ENCODE measurements around the gene LST1. TPM values are rescaled to one million over a fixed set of nuclear protein-coding genes. Genes with fewer than 3 reads are reported as not detected.
A peak's percentile ranks its signal among the peaks of the same experiment; 100 is the strongest.

LST1 gene
- total RNA-seq, 1 experiment from 2014 or later: 0.66 TPM

DNA sequence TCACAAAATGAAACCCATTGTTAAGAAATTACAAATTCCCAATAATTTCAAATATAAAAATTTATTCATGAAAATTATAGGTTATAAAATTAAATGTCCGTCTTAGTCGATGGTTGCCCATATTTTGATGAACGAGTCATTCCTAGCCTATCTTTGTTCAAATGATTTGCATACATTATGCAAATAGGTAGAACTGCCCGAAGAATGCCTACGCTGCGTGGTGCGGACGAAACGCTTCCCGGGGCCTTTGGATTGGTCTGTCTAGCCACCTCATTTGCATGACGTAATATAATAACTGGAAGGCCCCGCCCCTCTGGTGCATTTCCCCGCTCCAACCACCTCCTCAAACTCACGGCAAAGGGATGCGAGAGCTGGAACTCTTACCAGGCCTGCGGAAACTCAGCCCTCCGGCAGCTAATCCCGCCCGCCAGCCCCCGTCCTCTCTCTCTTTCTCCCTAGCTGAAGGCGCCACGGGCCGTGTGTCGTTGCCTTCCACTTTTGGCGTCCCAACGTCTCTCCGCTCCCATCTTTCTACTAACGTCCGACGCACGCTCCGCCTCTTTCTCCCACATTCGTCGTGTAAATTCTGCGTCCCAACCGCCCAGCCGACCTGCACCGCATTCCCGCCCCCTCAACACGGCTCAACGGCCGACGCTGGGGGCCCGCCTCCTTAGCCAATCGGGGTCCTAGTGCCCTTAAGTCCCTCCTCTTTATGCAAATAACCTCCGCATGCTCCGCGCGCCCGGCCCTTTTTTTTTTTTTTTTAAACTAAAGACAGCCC is 33.9 kb downstream of the LST1 start (continued):
- 0 out of 2 replicates have a peak, but pooled peaks have one; percentile 10 for TF ChIP-seq NFE2L1 (CRISPR knock-in tag; IDR thresholded peaks at IDR 0.05)
- TF ChIP-seq SMAD4 (CRISPR knock-in tag; IDR thresholded peaks at IDR 0.05): no peak

DNA sequence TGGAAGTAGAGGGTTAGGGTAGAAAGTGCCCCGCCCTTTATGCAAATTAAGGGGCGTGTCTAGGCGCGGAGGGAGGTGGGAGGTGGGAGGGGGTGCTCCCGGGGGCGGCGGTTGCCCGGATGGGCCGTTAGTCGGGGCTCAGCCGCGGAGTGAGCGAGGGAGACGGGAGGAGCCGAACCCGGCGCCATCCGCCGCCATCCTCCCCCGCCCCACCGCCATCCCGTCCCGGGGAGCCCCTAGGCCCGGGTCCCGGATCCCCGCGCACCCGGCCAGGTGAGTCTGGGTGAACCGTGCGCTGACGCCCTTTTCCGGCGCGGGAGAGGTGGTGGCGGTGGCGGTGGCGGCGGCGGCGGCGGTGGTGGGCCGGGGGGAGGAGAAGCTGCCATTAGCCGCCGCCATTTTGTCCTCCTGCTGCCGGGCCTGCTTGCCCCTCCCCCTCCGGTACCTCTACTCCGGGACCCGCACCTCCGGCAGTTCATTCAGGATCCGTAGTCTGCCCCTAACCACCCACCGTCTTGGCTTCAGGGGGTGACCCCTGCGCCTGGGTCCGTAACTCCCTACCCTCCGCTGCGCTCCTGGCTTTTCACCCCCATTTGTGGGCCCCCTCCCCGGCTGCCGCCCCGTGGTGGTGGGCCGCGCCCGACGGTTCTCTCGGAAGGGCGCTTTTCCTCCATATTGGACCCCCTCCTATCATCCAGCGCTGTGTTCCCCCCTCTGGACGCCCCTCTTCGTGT is 34.7 kb downstream of the LST1 start, which contains the start of gene PRRC2A:
TSS of gene PRRC2A (plus strand) at position 130 of the 734 bp plus-strand sequence. CDS start 2,075 bp downstream, outside the sequence.
- H3K4me1 Mint-ChIP-seq: peaks cover 23% of the 10 kb centered on the region
- peak; percentile 78 for DNase-seq (ENCODE audit: low spot score)
- CTCF ChIA-PET: interaction anchor here (0.6 to 1.7 kb wide), 4 partner anchors 23 to 186 kb away, joined by 3 to 10 read pairs (median 4); no protein-coding TSS in a partner anchor
- peak within 1 kb of the TSS; percentile 92 for H3K4me3 Mint-ChIP-seq
- ATAC-seq: peak; percentile 34
- POLR2A ChIA-PET: interaction anchor here (1.0 kb wide), 1 partner anchor 80 kb away, joined by 5 read pairs; the partner anchor contains the start of gene DDX39B
- H3K9me3 Mint-ChIP-seq: no peaks in the 10 kb centered on the region
- H3K27ac Mint-ChIP-seq: peak within 1 kb of the TSS; percentile 100
- H3K27me3 Mint-ChIP-seq (ENCODE audit: low read depth): no peaks in the 10 kb centered on the region; the same call in 1 of the 2 replicates
- peaks cover 45% of the 10 kb centered on the region for H3K36me3 Mint-ChIP-seq
- TF ChIP-seq KAT7 (CRISPR knock-in tag; IDR thresholded peaks at IDR 0.05; ENCODE audit: borderline replicate concordance) (peak; percentile 93; the same call in 1 of the 2 replicates), ATF1 (CRISPR knock-in tag; IDR thresholded peaks at IDR 0.05) (no peak), FOXK1 (CRISPR knock-in tag; IDR thresholded peaks at IDR 0.05) (0 out of 2 replicates have a peak, but pooled peaks have one; percentile 22), TEAD4 (CRISPR knock-in tag; IDR thresholded peaks at IDR 0.05) (no peak), CBFB (CRISPR knock-in tag; IDR thresholded peaks at IDR 0.05; ENCODE audit: low read depth) (no peak), FOXJ3 (CRISPR knock-in tag; IDR thresholded peaks at IDR 0.05; ENCODE audit: borderline replicate concordance) (no peak), NFATC4 (CRISPR knock-in tag; IDR thresholded peaks at IDR 0.05) (no peak)
- TF ChIP-seq, protein P1, sequence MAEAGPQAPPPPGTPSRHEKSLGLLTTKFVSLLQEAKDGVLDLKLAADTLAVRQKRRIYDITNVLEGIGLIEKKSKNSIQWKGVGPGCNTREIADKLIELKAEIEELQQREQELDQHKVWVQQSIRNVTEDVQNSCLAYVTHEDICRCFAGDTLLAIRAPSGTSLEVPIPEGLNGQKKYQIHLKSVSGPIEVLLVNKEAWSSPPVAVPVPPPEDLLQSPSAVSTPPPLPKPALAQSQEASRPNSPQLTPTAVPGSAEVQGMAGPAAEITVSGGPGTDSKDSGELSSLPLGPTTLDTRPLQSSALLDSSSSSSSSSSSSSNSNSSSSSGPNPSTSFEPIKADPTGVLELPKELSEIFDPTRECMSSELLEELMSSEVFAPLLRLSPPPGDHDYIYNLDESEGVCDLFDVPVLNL (CRISPR knock-in tag; IDR thresholded peaks at IDR 0.05; ENCODE audit: borderline replicate concordance, low read depth): peak; percentile 35; the same call in 1 of the 2 replicates
- TF ChIP-seq, protein P2, sequence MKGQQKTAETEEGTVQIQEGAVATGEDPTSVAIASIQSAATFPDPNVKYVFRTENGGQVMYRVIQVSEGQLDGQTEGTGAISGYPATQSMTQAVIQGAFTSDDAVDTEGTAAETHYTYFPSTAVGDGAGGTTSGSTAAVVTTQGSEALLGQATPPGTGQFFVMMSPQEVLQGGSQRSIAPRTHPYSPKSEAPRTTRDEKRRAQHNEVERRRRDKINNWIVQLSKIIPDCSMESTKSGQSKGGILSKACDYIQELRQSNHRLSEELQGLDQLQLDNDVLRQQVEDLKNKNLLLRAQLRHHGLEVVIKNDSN (CRISPR knock-in tag; IDR thresholded peaks at IDR 0.05): peak; percentile 32; the same call in 1 of the 2 replicates
- TF ChIP-seq, protein P3, sequence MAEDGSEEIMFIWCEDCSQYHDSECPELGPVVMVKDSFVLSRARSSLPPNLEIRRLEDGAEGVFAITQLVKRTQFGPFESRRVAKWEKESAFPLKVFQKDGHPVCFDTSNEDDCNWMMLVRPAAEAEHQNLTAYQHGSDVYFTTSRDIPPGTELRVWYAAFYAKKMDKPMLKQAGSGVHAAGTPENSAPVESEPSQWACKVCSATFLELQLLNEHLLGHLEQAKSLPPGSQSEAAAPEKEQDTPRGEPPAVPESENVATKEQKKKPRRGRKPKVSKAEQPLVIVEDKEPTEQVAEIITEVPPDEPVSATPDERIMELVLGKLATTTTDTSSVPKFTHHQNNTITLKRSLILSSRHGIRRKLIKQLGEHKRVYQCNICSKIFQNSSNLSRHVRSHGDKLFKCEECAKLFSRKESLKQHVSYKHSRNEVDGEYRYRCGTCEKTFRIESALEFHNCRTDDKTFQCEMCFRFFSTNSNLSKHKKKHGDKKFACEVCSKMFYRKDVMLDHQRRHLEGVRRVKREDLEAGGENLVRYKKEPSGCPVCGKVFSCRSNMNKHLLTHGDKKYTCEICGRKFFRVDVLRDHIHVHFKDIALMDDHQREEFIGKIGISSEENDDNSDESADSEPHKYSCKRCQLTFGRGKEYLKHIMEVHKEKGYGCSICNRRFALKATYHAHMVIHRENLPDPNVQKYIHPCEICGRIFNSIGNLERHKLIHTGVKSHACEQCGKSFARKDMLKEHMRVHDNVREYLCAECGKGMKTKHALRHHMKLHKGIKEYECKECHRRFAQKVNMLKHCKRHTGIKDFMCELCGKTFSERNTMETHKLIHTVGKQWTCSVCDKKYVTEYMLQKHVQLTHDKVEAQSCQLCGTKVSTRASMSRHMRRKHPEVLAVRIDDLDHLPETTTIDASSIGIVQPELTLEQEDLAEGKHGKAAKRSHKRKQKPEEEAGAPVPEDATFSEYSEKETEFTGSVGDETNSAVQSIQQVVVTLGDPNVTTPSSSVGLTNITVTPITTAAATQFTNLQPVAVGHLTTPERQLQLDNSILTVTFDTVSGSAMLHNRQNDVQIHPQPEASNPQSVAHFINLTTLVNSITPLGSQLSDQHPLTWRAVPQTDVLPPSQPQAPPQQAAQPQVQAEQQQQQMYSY (CRISPR knock-in tag; IDR thresholded peaks at IDR 0.05): 0 out of 2 replicates have a peak, but pooled peaks have one; percentile 21
- TF ChIP-seq, protein P4, sequence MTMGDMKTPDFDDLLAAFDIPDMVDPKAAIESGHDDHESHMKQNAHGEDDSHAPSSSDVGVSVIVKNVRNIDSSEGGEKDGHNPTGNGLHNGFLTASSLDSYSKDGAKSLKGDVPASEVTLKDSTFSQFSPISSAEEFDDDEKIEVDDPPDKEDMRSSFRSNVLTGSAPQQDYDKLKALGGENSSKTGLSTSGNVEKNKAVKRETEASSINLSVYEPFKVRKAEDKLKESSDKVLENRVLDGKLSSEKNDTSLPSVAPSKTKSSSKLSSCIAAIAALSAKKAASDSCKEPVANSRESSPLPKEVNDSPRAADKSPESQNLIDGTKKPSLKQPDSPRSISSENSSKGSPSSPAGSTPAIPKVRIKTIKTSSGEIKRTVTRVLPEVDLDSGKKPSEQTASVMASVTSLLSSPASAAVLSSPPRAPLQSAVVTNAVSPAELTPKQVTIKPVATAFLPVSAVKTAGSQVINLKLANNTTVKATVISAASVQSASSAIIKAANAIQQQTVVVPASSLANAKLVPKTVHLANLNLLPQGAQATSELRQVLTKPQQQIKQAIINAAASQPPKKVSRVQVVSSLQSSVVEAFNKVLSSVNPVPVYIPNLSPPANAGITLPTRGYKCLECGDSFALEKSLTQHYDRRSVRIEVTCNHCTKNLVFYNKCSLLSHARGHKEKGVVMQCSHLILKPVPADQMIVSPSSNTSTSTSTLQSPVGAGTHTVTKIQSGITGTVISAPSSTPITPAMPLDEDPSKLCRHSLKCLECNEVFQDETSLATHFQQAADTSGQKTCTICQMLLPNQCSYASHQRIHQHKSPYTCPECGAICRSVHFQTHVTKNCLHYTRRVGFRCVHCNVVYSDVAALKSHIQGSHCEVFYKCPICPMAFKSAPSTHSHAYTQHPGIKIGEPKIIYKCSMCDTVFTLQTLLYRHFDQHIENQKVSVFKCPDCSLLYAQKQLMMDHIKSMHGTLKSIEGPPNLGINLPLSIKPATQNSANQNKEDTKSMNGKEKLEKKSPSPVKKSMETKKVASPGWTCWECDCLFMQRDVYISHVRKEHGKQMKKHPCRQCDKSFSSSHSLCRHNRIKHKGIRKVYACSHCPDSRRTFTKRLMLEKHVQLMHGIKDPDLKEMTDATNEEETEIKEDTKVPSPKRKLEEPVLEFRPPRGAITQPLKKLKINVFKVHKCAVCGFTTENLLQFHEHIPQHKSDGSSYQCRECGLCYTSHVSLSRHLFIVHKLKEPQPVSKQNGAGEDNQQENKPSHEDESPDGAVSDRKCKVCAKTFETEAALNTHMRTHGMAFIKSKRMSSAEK (CRISPR knock-in tag; IDR thresholded peaks at IDR 0.05; ENCODE audit: borderline replicate concordance): no peak
- TF ChIP-seq, protein P5, sequence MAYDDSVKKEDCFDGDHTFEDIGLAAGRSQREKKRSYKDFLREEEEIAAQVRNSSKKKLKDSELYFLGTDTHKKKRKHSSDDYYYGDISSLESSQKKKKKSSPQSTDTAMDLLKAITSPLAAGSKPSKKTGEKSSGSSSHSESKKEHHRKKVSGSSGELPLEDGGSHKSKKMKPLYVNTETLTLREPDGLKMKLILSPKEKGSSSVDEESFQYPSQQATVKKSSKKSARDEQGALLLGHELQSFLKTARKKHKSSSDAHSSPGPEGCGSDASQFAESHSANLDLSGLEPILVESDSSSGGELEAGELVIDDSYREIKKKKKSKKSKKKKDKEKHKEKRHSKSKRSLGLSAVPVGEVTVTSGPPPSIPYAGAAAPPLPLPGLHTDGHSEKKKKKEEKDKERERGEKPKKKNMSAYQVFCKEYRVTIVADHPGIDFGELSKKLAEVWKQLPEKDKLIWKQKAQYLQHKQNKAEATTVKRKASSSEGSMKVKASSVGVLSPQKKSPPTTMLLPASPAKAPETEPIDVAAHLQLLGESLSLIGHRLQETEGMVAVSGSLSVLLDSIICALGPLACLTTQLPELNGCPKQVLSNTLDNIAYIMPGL (CRISPR knock-in tag; IDR thresholded peaks at IDR 0.05): peak; percentile 59
- TF ChIP-seq, protein P6, sequence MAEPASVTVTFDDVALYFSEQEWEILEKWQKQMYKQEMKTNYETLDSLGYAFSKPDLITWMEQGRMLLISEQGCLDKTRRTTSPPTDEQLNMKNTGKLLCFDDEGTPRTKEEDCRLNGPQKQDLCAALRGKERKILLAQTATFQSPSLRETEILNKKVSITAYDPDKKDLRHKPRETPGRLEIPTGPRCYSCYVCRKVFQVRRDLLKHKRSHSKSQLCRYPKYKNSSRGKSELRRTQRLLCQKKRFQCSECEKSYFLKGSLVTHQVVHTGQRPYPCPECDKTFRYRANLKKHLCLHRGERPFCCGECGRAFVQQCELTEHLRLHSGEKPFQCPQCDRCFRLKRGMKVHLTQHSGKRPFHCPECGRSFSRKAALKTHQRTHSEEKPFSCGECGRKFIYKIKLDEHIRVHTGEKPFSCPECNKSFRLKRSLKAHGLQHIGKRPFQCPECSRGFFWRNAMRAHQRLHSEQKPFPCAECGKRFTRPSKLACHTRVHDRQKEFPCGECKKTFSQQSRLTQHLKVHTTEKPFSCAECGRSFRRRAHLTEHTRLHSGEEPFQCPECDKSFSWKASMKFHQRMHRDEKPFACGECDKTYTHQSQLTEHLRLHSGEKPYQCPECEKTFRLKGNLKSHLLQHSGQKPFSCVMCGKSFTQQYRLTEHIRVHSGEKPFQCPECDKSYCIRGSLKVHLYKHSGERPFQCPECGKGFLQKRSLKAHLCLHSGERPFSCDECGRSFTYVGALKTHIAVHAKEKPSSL (CRISPR knock-in tag; conservative IDR thresholded peaks at IDR 0.05): no peak
- TF ChIP-seq, protein P7, sequence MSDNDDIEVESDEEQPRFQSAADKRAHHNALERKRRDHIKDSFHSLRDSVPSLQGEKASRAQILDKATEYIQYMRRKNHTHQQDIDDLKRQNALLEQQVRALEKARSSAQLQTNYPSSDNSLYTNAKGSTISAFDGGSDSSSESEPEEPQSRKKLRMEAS (CRISPR knock-in tag; IDR thresholded peaks at IDR 0.05): peak; percentile 33; the same call in 1 of the 2 replicates

All from WTC11 (cell line).